Neural cell (in vitro differentiated cells): ENCODE measurements around the gene SLC13A5.

Source experiments
- CTCF ChIP-seq: fragments of 450-650 bp; IDR thresholded peaks from 2 replicates; pipeline ENCODE4 v1.5.1; 2014; ENCODE audit warnings: antibody characterized with exemption, mild to moderate bottlenecking, moderate library complexity; ENCODE audit not compliant: poor library complexity, severe bottlenecking
- EZH2 ChIP-seq: fragments of 200-600, 300-800 bp; shearing (Covaris generic), sonication (generic); IDR thresholded peaks from 2 replicates; pipeline ENCODE4 v1.6.1; 2014; ENCODE audit warnings: antibody characterized with exemption, low read length, borderline replicate concordance, mild to moderate bottlenecking; ENCODE audit not compliant: insufficient read depth, poor library complexity, severe bottlenecking
- TAF1 ChIP-seq: IDR thresholded peaks from 2 replicates; pipeline ENCODE4 v1.6.1; 2012; ENCODE audit warnings: low read depth

DNA sequence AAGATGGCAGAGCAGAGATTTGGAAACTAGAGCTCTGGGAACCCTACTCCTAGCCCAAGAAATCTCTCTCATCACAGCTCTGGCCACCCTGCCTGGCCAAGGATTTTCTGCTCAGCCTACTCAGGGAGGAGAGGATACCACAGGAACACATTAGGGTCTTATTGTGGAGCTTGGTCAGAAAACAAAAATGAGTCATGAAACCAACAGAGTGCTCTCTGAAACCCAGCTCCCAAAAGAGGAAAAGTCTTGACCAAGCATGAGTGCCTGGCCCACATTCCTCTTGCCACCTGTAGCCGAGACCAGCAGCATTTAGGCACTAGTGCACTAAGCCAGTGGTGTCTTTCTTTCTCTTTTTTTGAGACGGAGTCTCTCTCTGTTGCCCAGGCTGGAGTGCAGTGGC is 18.1 kb downstream of the SLC13A5 start:
- TF ChIP-seq CTCF = no peak
- no peak for TF ChIP-seq EZH2
- TF ChIP-seq TAF1 = no peak
